Activated naive CD4-positive, alpha-beta T cell treated with Interleukin-2 at 50 U/mL for 16 hours (primary cell): ENCODE measurements around the gene STK33.

Experiments used
- DNase-seq: peaks from one replicate; pipeline ENCODE4 v3.0.0-alpha.2; 2020

The STK33 gene

DNA sequence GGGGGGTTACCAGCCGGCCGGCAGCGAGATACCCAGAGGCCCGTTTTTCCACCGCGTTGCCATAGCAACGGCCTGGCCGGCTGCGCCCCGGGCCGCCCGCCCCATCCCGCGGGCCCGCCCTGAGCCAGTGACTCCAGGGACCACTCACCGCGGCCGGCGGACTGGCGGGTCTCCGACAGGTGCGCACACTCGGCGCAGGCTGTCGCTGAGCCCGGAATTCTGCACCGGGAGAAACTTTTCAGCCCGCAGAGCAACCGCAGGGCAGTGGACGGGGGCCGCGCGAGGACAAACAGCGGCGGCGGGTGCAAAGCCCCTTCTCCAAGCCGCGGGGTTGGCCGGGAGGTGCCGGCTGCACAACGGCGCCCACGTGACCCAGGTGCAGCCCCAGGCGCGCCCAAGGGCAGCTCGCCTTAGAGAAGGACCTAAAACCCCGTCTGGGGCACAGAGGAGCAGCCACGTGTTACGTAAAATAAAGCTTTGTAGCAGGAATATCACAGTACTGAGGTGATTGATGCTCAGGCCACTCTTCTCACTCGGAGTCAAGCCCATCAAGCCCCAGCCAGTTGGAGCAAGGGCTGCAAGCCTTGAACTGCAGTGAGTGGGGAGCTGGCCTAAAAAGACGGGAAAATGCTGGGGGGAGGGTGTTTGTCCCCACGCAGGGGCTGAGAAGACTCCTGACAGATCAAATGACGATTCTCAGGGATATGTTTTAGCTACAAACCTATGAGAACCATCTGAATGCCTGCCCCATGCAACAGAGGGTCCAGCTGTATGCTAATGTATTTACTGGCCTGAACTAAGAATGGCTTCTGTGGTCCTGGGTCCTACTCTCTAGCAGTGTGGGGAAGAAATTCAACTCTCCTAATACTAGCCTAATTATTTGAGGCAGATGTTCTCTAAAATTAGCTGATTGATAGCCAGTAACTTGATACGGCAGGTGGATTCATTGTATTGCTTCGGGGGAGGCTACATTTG, at the start of gene STK33:
TSS of gene STK33 (minus strand) at position 294 of the 975 bp plus-strand sequence. CDS start 119,323 bp downstream, outside the sequence.
- peak; percentile 7 for DNase-seq

DNA sequence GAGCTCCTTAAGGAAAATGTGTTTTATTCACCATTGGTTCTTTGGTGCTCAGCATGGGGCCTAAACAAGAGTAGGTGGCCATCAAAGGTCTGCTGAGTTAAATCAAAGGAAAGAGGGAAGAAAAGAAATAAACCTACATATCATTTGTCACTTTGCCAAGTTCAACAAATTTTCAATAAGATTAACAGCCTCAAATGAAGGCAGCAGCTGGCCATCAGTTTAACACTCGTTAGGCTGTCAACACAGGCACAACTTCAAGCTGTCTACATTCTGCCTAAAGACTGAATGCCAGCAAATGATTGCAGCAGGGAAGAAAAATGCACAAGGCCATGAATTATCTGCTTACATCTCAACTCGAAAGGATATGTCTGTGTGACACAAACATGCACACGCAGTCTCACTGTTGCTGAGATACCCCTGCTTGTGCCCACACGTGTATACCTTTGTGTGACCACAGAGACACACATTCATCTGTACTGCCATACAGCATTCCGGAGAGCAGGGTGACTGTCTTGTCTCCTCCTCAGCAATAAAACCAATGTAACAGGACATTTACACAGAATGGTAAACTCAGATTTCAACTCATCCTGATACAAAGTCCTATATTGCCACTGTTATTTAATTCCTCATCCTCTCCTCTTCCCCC, 48.3 kb upstream of the STK33 start:
- DNase-seq, result no peak

DNA sequence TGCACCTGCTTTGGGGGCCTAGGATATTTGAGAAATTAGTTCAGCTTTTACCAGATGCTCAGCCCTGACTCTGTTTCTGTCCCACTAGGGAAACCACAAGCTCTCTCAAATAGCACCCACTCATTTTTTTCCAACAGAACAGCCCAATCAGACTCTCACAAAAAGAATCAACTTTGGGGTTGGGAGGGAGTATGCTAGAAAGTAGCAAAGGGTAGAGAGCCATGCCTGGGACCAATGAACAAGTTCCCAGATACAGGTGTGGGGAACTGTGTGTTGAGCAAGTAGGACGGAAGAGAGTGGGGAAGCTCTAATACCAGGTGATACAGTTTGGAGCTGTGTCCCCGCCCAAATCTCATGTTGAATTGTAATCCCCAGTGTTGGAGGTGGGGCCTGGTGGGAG, 47.3 kb upstream of the STK33 start:
- DNase-seq, result no peak

DNA sequence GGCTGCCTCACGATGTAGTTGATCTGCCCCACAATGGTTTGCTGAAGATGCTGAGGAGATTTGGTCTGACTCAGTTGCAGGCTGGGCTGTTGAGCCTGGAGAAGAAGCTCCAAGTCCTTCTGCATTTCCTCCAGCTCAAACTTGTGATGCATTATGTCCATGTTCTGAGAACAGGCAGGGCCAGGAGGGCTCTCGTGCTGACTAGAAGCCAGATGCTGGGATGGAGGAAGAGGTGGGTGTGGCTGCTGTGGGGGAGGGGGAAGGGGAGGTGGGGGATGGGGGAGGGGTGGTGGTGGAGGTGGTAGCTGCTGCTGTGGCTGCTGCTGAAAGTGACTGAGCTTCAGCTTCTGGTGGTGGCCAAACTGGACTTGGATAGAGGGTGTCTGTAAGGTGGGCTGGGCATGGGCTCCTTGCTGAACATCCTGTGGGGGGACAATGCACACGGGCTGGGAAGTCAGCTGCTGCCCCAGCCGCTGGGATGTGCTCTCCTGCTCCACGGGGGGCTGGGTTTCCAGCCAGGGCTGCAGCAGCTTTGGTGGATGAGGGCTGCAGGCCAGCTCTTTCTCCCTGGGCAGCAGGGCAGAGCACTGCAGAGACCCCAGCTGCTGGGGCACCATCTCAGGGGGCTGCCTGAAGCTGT, 46.4 kb upstream of the STK33 start:
- DNase-seq, result no peak

DNA sequence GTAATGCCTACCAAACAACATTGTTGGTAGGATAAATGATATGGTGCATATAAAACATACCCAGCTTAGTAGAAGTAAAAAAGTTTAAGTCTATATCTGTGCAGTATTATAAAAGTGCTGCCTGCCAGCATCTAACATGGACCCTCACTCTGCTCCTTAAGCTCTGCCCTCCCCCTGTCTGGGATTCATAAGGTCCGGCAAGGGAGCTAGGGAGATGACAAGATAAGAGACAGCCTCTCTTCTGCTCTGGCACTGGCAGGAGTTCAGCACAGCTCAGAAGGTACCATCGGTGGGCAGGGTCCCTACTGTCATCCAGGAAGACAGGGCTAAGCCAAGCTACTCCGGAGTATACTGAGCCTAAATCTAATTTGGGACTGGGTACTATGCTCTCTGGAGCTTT, 45.6 kb upstream of the STK33 start:
- DNase-seq, result no peak

DNA sequence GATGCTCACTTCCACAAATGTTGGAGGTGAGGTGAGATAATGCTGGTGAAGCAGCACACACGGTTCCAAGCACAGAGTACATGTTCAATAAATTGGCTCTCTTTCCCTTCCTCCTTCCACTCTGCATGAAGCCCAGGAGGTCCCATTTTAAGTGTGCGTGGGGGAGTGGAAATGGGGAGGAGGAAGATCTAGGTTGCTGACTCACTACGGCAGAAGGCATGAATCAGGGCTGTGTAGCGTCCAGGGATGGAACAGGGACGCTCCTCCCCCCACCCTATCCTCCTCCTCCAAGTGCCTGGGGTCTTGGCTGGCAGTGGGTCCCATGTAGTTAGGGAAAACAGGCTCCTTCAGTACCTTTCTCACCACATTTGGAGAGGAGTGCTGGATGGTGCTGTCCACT, 44.3 kb upstream of the STK33 start:
- DNase-seq, result no peak

DNA sequence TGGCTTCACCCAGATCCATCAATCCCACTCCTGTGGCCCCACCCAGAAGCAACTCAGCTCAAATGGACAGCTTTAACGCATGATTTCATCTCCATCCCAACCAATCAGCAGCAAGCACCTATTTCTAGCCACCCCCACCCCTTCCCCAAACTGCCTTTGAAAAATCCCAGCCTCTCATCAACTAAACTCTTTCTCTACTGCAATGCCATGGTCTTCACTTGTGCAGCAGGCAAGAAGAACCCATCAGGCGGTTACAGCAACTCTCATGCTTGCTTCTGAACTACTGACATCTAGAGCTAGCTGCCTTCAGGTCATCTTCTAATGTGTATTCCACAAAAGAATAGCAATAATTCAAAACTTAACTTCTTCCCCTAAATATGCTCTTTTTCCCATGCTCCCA, 42.1 kb upstream of the STK33 start:
- DNase-seq, result no peak

DNA sequence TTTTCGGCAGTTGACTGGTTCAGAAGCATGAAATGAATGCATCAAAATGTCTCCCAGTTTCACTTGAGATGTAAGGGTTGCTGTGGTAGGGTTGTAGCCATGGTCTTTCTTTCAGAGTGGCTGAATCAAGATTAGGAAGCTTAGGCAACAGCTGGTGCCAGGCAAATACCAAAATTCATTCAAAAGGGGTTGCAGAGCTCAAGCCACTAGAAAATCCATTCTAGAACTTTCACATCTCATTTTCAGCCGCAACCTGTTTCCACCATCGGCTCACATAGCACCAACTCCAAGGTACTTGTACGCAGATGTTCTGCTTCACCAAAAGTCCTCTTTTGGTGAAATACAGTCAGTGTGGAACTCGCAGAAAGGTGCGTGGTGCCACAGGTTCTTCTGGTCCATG, 40.5 kb upstream of the STK33 start:
- DNase-seq, result no peak

DNA sequence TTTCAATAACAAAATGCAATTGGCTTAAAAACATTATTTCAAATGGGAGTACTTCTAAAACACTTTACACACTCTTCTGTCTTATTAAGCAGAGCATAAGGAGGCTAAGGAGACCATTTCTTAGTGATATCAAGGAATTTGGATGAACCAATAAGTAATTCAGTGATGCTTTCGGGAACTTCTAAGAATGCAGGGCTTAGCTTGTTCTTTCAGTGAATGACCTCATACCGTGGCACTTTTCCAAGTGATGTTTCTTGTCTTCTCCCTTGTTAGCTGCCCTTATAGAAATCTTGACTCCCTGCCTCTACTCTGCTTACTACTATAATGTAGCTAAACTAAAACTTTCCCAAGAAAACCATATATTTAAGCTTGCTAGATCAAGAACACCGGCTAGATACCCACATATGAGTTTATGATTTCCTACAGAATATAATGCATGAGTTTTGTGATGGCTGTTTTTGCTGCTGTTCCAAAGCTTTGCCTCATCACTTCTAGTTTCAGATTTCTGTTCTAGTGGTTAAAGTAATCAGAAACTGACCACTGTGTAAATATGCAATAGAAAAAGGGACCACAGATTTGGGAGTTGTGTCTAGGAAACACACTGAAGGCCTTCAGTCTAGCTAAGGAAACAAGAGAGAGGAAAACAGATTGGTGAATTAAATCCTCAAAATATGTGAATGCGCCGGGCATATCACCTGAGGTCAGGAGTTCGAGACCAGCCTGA, 37.5 kb upstream of the STK33 start:
- DNase-seq, result no peak

DNA sequence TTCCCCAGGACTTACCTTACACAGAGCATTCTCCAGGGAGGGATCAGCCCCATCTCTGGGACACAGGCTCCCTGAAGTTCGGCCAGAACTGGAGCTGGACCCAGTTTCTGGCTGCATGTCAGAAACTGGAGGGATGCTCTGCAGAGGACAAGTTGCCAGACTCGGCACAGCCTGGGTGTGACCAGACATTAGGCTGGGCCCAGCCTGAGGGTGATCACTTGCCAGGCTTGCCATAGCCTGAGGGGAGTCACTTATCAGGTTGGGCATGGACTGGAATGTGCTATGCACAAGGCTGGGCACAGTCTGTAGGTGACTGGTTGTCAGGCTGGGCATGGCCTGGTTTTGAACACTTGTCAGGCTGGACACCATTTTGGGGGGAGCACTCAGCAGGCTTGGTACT, 30.7 kb upstream of the STK33 start:
- no peak for DNase-seq

DNA sequence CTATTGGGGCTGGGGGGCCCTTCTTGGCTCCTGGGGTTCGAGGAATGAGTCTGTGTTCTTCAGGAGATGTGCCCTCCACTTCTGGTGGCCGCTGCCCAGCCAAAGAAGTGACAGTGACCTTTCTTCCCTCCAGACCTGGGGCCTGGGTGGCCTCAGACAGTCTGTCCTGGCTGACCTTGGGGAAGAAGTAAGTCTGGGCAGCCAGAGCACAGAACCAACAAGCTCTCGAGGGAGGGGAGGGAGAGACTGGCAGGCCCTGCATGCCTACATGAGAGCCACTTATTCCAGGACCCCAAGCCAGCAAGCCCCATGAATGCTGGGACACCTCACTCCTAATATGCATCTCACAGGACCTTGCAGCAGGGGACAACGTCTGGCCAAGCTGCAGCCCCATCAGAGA, 27.1 kb upstream of the STK33 start:
- DNase-seq, result no peak

DNA sequence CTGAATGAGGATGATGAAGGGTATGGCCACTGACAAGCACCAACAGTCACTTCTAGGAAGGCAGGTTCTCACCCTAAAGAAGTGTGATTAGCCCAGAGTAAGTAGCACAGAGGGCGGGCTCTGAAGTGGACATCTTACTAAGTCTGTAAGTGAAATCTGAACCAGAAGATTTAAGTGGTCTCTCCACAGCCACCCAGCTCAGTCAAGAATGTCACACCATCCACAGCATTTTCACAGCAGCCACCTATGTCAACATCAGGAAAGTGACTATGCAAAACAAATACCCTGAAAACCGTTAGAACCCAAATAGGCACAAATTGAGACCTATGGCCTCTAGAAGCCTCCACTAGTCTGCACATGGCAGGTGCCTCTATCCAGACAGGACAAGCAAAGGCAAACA, 23.0 kb upstream of the STK33 start:
- DNase-seq, result no peak

DNA sequence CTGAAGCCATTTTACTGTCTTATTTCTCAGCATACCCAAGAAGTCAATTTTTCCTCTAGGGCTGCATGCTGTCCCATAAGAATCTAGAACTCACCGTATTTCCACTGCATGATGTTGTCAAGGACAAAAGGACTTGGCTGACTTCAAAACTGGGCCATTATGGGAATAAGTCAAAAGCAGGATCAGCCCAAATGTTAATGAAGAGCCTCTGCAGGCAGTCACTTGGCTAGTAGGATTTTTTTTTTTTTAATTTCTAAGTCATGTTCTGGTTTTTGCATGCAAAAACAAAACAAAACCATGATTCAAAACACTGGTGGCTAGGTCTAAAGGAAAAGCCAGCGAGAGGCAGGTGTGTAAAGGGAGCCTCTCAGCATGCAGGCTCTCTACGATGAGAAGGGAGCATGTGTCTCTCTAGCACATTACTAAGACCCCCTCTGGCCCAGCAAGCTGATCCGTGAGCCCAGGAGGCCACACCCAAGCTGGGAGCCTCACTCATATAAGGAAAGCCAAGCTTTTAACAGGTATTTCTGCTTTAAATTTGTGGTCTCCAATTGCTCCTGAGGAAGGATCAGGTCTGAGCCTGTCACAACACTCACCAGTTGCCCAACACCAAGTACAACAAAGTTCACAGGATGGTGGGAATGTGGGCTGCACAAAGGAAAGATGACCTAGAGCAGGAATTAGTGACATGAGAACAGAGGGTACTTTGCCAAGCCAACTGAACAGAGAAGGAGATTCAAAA, 21.4 kb upstream of the STK33 start:
- no peak for DNase-seq

DNA sequence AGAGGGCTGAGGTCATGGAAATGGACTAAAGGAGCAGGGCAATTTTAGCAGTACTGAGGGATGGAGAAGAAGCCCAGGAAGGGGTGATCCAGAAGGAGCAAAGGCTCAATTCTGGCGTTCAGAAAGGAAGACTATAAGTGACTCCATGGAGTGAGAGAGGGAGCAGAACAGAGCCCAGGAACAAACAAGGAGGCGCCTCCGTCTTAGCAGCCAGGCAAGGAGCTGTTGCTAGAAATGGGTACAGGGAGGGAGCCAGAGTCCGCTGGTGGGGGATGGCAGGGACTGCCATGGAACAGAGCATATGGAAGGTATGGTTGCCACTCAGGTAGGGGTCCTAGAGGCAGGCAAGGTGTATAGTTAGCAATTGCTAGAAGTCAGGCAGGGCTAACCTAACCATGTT, 20.5 kb upstream of the STK33 start:
- no peak for DNase-seq

DNA sequence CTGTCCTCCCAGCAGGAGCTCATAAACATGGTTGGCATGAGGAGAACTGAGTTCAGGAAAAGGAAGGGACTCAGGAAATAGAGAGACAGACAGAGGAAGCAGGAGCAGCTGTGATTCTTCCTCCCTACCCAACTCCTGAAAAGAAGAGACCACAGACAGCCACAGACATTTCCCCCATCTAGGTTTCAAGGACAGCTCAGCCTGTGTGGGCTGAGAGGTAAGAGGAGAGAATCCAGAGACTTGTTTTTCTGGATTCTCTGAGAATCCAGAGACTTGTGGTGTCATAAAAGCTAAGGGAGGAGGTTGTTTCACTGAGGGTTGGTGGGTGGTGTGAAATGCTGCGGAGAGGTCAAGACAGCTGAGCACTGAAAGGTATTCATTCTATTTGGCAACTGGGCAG, 19.0 kb upstream of the STK33 start:
- DNase-seq, result no peak

DNA sequence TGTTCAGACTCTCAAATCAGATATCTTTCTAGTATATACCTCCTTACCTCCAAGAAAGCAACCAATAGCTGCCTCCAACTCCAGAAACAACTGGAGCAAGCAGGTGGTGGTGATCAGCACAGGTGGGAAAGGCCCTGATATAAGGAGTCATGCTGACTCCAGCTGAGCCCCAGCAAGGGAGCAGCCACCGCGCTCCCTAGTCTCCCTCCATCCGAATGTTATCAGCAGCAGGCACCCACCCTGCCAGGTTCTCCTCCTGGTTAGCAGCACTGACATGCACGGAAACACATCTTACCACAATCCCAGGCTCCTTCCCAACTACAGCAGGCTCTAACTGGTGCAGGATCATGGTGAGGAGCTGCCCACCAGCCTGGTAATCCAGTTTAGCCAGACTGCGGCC, 18.5 kb upstream of the STK33 start:
- no peak for DNase-seq

DNA sequence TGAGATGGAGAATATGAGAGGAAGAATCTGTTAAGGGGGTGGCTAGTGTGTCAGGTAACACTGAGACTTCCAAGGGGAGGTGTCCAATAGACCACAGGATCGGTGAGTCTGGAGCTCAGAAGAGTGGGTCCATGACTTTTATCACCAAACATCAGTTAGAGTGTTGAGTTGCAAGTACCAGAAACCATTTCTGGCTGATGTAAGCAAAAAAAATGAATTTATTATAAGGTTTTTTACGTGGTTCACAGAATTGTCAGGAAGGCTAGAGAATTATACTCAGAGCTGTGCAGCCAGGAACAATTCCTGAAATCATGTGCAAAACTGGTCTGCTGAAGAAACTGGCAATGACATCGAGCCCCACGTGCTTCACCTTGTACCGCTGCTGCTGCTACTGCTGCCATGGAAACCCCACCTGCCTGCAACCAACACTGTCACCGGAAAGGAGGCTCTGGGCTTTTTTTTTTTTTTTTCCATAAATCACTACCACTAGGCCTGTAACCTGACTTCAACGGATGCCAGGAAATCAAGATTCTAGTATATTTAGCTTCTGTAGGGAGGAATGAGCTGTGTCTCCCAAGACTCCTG, 16.6 kb upstream of the STK33 start:
- DNase-seq, result no peak

DNA sequence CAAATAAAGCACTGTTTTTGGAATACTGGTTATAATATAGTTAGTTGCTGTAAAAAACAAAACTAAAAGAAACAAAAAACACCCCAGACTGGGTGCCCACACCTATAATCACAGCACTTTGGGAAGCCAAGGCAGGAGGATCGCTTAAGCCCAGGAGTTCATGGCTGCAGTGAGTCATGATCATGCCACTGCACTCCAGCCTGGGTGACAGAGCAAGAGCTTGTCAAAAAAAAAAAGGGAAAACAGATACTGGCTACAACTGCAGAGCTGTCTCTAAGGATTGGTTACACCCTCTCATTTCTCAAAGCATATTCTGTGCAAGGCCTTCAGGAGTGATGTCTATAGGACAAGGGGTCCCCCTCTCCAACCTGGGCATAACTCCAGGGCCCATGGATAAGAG, 14.6 kb upstream of the STK33 start:
- no peak for DNase-seq

DNA sequence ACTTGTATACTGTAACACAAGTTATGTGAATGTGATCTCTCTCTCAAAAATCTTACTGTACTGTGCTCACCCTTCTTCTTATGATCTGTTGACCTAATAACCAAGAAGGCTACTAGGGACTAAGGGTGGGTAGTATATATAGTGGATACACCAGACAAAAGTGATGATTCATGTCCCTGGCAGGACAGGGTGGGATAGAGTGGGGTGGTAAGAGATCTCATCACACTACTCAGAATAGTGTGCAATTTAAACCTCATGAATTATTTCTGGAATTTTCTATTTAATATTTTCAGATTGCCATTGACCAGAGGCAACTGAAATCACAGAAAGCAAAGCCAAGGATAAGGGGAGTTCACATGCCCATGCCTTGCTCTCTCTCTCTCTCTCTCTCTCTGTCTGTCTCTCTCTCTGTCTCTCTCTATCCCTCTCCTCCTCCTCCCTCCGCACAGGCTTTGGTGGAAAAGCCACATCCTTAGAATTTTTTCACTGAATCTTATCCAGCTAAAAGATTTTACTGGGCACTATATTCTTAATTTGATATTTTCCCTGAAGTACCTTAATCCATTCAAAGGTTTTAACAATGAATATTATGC, 12.0 kb upstream of the STK33 start:
- DNase-seq, result no peak

DNA sequence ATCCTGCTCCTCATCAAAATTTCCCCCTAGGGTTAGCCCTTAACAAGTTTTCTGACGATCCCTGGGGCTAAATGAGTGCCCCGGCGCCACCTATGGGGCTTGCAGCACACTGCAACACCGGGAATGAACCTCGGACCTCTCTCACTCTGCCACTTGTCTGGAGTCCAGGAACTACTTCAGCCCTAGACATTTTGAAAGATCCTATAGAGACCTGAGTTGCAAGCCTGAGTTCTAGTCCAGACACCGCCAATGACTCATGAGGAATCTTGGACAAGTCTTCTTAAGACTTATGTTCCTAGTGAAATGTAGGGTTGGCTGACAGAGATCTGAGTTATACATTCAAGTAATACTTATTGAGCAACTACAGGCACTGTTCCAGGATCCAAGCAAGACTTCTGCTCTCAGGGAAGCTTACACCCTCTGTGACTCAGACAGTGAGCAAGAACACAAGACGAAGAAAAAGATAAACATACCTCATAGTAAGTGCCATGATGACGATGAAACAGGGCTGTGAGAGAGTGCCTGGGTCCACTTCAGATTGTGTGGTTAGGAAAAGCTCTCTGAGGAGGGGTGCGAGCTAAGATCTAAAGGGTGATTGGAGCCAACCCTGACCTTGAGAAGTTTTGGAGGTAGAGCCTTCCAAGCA, 10.2 kb upstream of the STK33 start:
- DNase-seq, result peak; percentile 17

DNA sequence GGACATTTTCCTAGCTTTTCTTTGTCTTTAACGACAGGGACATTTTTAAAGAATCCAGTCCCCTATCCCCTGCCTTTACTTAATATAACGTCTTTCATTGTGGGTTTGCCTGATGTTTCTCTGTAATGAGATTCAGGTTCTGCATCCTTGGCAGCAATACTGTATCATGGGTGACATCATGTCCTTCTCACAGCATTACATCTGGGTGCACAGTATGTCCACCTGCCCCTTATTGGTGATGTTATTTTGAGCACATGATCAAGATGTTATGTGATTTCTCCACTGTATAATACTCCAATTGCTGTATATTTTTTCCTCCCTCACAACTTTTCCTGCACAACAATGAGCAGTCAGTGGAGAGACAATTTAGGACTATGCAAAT, 9.7 kb upstream of the STK33 start:
- DNase-seq, result no peak
